HEK293 (cell line): ENCODE measurements around the gene EIF4B.
"Not testable (repeated sequence)": the region's sequence is repeated elsewhere in the genome, so short reads cannot be mapped to it uniquely, and the experiment has no call there.

ENCODE experiments used
- CTCF ChIA-PET: fragments of 350-600 bp; formaldehyde crosslinking; extraction: SDS; loops from one replicate; lab custom pipeline; 2021; ENCODE audit warnings: antibody characterized with exemption; lab: Yijun Ruan, JAX
- POLR2A ChIA-PET: fragments of 300-600 bp; formaldehyde crosslinking; extraction: SDS; loops from one replicate; lab custom pipeline; 2020; ENCODE audit warnings: antibody characterized with exemption, inconsistent platforms; lab: Yijun Ruan, JAX
- H3K27ac ChIP-seq: fragments of 200-500 bp; sonication (Bioruptor generic); 2 replicates; pipeline ENCODE4 v1.5.1; 2014; ENCODE audit warnings: low read depth, low read length, control low read depth, inconsistent platforms; ENCODE audit errors: extremely low read depth
- H3K36me3 ChIP-seq, 2 experiments: fragments of 200-500 bp in 1 of 2; sonication (Bioruptor generic) in 1 of 2; 1 replicate in 1 of 2; 2 replicates in 1 of 2; pipeline ENCODE4 v1.5.1; 2014 to 2017; ENCODE audit warnings: inconsistent platforms in 2 of 2, low read length in 2 of 2; ENCODE audit not compliant: control insufficient read depth in 2 of 2, insufficient read depth in 1 of 2
- H3K4me1 ChIP-seq: fragments of 200-500 bp; sonication (Bioruptor generic); 2 replicates; pipeline ENCODE4 v1.5.1; 2014; ENCODE audit warnings: mild to moderate bottlenecking, low read length, inconsistent platforms; ENCODE audit not compliant: control insufficient read depth, insufficient read depth
- H3K4me3 ChIP-seq: 2 replicates; pipeline ENCODE4 v1.5.1; 2011; ENCODE audit warnings: low read depth, mild to moderate bottlenecking, control low read depth, low read length, moderate library complexity
- H3K9me3 ChIP-seq: fragments of 200-500 bp; sonication (Bioruptor generic); 2 replicates; pipeline ENCODE4 v1.5.1; 2014; ENCODE audit warnings: low read depth, low read length, inconsistent platforms; ENCODE audit not compliant: control insufficient read depth, insufficient read depth
- EGR2 ChIP-seq: fragments of 450-650 bp; formaldehyde crosslinking; IDR thresholded peaks from 2 replicates; pipeline ENCODE4 v1.5.1; 2016; ENCODE audit warnings: low read depth, missing biosample characterization, missing genetic modification characterization
- GFI1B ChIP-seq: fragments of 450-650 bp; formaldehyde crosslinking; IDR thresholded peaks from 2 replicates; pipeline ENCODE4 v1.5.1; 2016; ENCODE audit warnings: missing biosample characterization, missing genetic modification characterization
- IKZF3 ChIP-seq: fragments of 450-650 bp; IDR thresholded peaks from 2 replicates; pipeline ENCODE4 v1.5.0; 2018; ENCODE audit warnings: missing biosample characterization, mild to moderate bottlenecking, missing genetic modification characterization, moderate library complexity
- MZF1 ChIP-seq: fragments of 450-650 bp; formaldehyde crosslinking; IDR thresholded peaks from 2 replicates; pipeline ENCODE4 v1.5.1; 2017; ENCODE audit warnings: missing biosample characterization, missing genetic modification characterization, borderline replicate concordance
- RBAK ChIP-seq: fragments of 450-650 bp; formaldehyde crosslinking; IDR thresholded peaks from 2 replicates; pipeline ENCODE4 v1.5.1; 2016; ENCODE audit warnings: missing biosample characterization, missing genetic modification characterization
- SCRT1 ChIP-seq: fragments of 450-650 bp; formaldehyde crosslinking; IDR thresholded peaks from 2 replicates; pipeline ENCODE4 v1.5.1; 2016; ENCODE audit warnings: missing biosample characterization, missing genetic modification characterization, borderline replicate concordance
- SP7 ChIP-seq: fragments of 450-650 bp; formaldehyde crosslinking; IDR thresholded peaks from 2 replicates; pipeline ENCODE4 v1.5.1; 2016; ENCODE audit warnings: missing biosample characterization, missing genetic modification characterization
- ZEB2 ChIP-seq: fragments of 450-650 bp; formaldehyde crosslinking; IDR thresholded peaks from 2 replicates; pipeline ENCODE4 v1.5.1; 2016; ENCODE audit warnings: missing biosample characterization, missing genetic modification characterization
- ZNF114 ChIP-seq: fragments of 450-650 bp; formaldehyde crosslinking; IDR thresholded peaks from 2 replicates; pipeline ENCODE4 v1.5.0; 2017; ENCODE audit warnings: missing biosample characterization, missing genetic modification characterization
- ZNF132 ChIP-seq: fragments of 450-650 bp; formaldehyde crosslinking; IDR thresholded peaks from 2 replicates; pipeline ENCODE4 v1.5.1; 2017; ENCODE audit warnings: missing biosample characterization, missing genetic modification characterization, borderline replicate concordance
- ZNF362 ChIP-seq: fragments of 450-650 bp; formaldehyde crosslinking; IDR thresholded peaks from 2 replicates; pipeline ENCODE4 v1.5.1; 2016; ENCODE audit warnings: missing biosample characterization, missing genetic modification characterization
- ZNF391 ChIP-seq: fragments of 450-650 bp; formaldehyde crosslinking; IDR thresholded peaks from 2 replicates; pipeline ENCODE4 v1.5.1; 2016; ENCODE audit warnings: low read depth, missing biosample characterization, missing genetic modification characterization, borderline replicate concordance
- ZNF398 ChIP-seq: fragments of 450-650 bp; formaldehyde crosslinking; IDR thresholded peaks from 2 replicates; pipeline ENCODE4 v1.5.1; 2017; ENCODE audit warnings: missing biosample characterization, missing genetic modification characterization
- ZNF423 ChIP-seq: fragments of 450-650 bp; formaldehyde crosslinking; IDR thresholded peaks from 2 replicates; pipeline ENCODE4 v1.5.1; 2016; ENCODE audit warnings: missing biosample characterization, missing genetic modification characterization
- ZNF529 ChIP-seq: fragments of 450-650 bp; formaldehyde crosslinking; IDR thresholded peaks from 2 replicates; pipeline ENCODE4 v1.5.1; 2017; ENCODE audit warnings: missing genetic modification characterization, missing biosample characterization; ENCODE audit not compliant: insufficient replicate concordance
- ZNF549 ChIP-seq: fragments of 450-650 bp; IDR thresholded peaks from 2 replicates; pipeline ENCODE4 v1.5.1; 2018; ENCODE audit warnings: missing biosample characterization, missing genetic modification characterization, mild to moderate bottlenecking, inconsistent platforms, moderate library complexity
- ZNF610 ChIP-seq: fragments of 450-650 bp; formaldehyde crosslinking; IDR thresholded peaks from 2 replicates; pipeline ENCODE4 v1.5.1; 2016; ENCODE audit warnings: missing biosample characterization, missing genetic modification characterization, borderline replicate concordance
- ZNF645 ChIP-seq: fragments of 450-650 bp; formaldehyde crosslinking; IDR thresholded peaks from 2 replicates; pipeline ENCODE4; 2016; ENCODE audit warnings: missing biosample characterization, missing genetic modification characterization
- ZNF830 ChIP-seq: fragments of 450-650 bp; IDR thresholded peaks from 2 replicates; pipeline ENCODE4 v1.5.0; 2018; ENCODE audit warnings: missing biosample characterization, missing genetic modification characterization, low read depth, mild to moderate bottlenecking, moderate library complexity
- ZNF837 ChIP-seq: fragments of 450-650 bp; formaldehyde crosslinking; IDR thresholded peaks from 2 replicates; pipeline ENCODE4 v1.5.1; 2016; ENCODE audit warnings: missing biosample characterization, missing genetic modification characterization
- ZSCAN18 ChIP-seq: fragments of 450-650 bp; formaldehyde crosslinking; IDR thresholded peaks from 2 replicates; pipeline ENCODE4 v1.5.1; 2016; ENCODE audit warnings: missing biosample characterization, missing genetic modification characterization

The EIF4B gene

GRCh38 chr12:53025250-53025649 is 19.0 kb downstream of the EIF4B start (continued):
- TF ChIP-seq RBAK (tag by site-specific recombination) (no peak), ZNF610 (tag by site-specific recombination) (no peak)

- H3K4me3 ChIP-seq, H3K4me1 ChIP-seq, POLR2A ChIA-PET, H3K9me3 ChIP-seq, H3K27ac ChIP-seq: not testable (repeated sequence)
- CTCF ChIA-PET: interaction anchor here (0.6 to 1.9 kb wide), 2 partner anchors 11 to 17 kb away, joined by 3 to 8 read pairs; no protein-coding TSS in a partner anchor
- H3K36me3 ChIP-seq: peaks cover 87 to 88% of the 10 kb centered on the region in 2 experiments
- 0 out of 2 replicates have a peak, but pooled peaks have one; percentile 61 for TF ChIP-seq ZNF362 (tag by site-specific recombination)
These were observed 20.8 kb downstream of the EIF4B start for GRCh38 chr12:53027014-53027413.

GRCh38 chr12:53031616-53032015 is 25.4 kb downstream of the EIF4B start:
- H3K36me3 ChIP-seq: peaks cover 85 to 89% of the 10 kb centered on the region in 2 experiments
- no peaks in the 10 kb centered on the region for H3K4me1 ChIP-seq
- H3K4me3 ChIP-seq: no peak overlapping the region
- POLR2A ChIA-PET: no interaction called here
- TF ChIP-seq ZEB2 (tag by site-specific recombination) (no peak), ZNF830 (tag by site-specific recombination) (no peak), ZNF837 (tag by site-specific recombination) (no peak), ZNF529 (tag by site-specific recombination) (no peak), ZNF398 (tag by site-specific recombination) (no peak), GFI1B (tag by site-specific recombination) (no peak), MZF1 (no peak)
- no peaks in the 10 kb centered on the region for H3K9me3 ChIP-seq
- CTCF ChIA-PET: interaction anchor here (0.8 to 1.3 kb wide), 4 partner anchors 17 to 147 kb away, joined by 3 to 5 read pairs (median 3); no protein-coding TSS in a partner anchor
- H3K27ac ChIP-seq: no peak overlapping the region

GRCh38 chr12:53033832-53034231 is 27.6 kb downstream of the EIF4B start:
- peaks cover 86 to 90% of the 10 kb centered on the region in 2 experiments for H3K36me3 ChIP-seq
- POLR2A ChIA-PET, H3K9me3 ChIP-seq, H3K4me3 ChIP-seq, H3K4me1 ChIP-seq, H3K27ac ChIP-seq: not testable (repeated sequence)
- CTCF ChIA-PET: interaction anchor here (0.9 kb wide), 2 partner anchors 15 to 661 kb away, joined by 3 to 4 read pairs; no protein-coding TSS in a partner anchor

GRCh38 chr12:53034459-53034858 is 28.2 kb downstream of the EIF4B start:
- no peak overlapping the region for H3K4me3 ChIP-seq
- no peak overlapping the region for H3K27ac ChIP-seq
- peaks cover 88 to 90% of the 10 kb centered on the region in 2 experiments for H3K36me3 ChIP-seq
- ChIA-PET POLR2A (no interaction called here), CTCF (no interaction called here)
- no peaks in the 10 kb centered on the region for H3K4me1 ChIP-seq
- H3K9me3 ChIP-seq: no peaks in the 10 kb centered on the region
- TF ChIP-seq ZNF645 (no peak), ZSCAN18 (tag by site-specific recombination) (no peak), ZNF423 (tag by site-specific recombination) (no peak), ZNF391 (tag by site-specific recombination) (no peak), SCRT1 (tag by site-specific recombination) (no peak), ZNF549 (tag by site-specific recombination) (no peak), EGR2 (tag by site-specific recombination) (no peak), ZNF529 (tag by site-specific recombination) (no peak), SP7 (tag by site-specific recombination) (no peak), ZNF132 (no peak), ZNF114 (tag by site-specific recombination) (no peak), IKZF3 (tag by site-specific recombination) (no peak)
